Ishikawa (cell line): ENCODE results near the gene CAPN11.

ENCODE experiments used
- CEBPB ChIP-seq: IDR thresholded peaks from 2 replicates; pipeline ENCODE4 v1.6.1; 2012
- EP300 ChIP-seq: IDR thresholded peaks from 2 replicates; pipeline ENCODE4 v1.6.1; 2012; ENCODE audit warnings: borderline replicate concordance
- FOXM1 ChIP-seq: IDR thresholded peaks from 2 replicates; pipeline ENCODE4 v1.6.1; 2012; ENCODE audit warnings: low read depth, borderline replicate concordance
- NFIC ChIP-seq: IDR thresholded peaks from 2 replicates; pipeline ENCODE4 v1.6.1; 2012
- RAD21 ChIP-seq: IDR thresholded peaks from 2 replicates; pipeline ENCODE4 v1.6.1; 2012; ENCODE audit warnings: low read depth
- REST ChIP-seq: IDR thresholded peaks from 2 replicates; pipeline ENCODE4 v1.6.1; 2012; ENCODE audit warnings: low read depth, mild to moderate bottlenecking
- USF1 ChIP-seq: IDR thresholded peaks from 2 replicates; pipeline ENCODE4 v1.6.1; 2012
- ZBTB7A ChIP-seq: IDR thresholded peaks from 2 replicates; pipeline ENCODE4 v1.6.1; 2012; ENCODE audit warnings: low read depth

GRCh38 chr6:44182911-44183390 is 24.3 kb downstream of the CAPN11 start:
- no peak for TF ChIP-seq REST
- no peak for TF ChIP-seq EP300
- no peak for TF ChIP-seq RAD21
- no peak for TF ChIP-seq FOXM1
- TF ChIP-seq ZBTB7A, result no peak
- TF ChIP-seq NFIC, result no peak
- TF ChIP-seq USF1, result no peak
- no peak for TF ChIP-seq CEBPB
